Cardiac fibroblast (primary cell): ENCODE measurements around the gene PCGF2.

ENCODE experiments used
- DNase-seq, 2 donors: peaks; one replicate each; pipeline versions ENCODE4 v3.0.0 to v3.0.0-alpha.2; 2010; ENCODE audit warnings: low read depth in 2 of 2
- H3K4me3 ChIP-seq, 2 donors: replicated peaks in 1 of 2; 1 replicate in 1 of 2; 2 replicates in 1 of 2; pipeline ENCODE4 v1.5.1; 2011; ENCODE audit warnings: low read depth in 2 of 2, low read length in 2 of 2, mild to moderate bottlenecking in 2 of 2, moderate library complexity in 1 of 2
- CTCF ChIP-seq: IDR thresholded peaks from one replicate; pipeline ENCODE4 v1.5.1; 2011; ENCODE audit warnings: low read depth, mild to moderate bottlenecking, low read length, inconsistent platforms

The PCGF2 gene

GRCh38 chr17:38710604-38710962 lies 37.6 kb downstream of the PCGF2 start:
- no peak overlapping the region for H3K4me3 ChIP-seq
- no peak for TF ChIP-seq CTCF
- no peak for DNase-seq

- H3K4me3 ChIP-seq = no peak overlapping the region
- no peak for TF ChIP-seq CTCF
- no peak for DNase-seq
Measured at GRCh38 chr17:38709864-38710603, 38.1 kb downstream of the PCGF2 start.

- DNase-seq = no peak
- H3K4me3 ChIP-seq = no peak overlapping the region
- TF ChIP-seq CTCF = no peak
Measured at GRCh38 chr17:38709104-38709820, 38.9 kb downstream of the PCGF2 start.

- no peak overlapping the region for H3K4me3 ChIP-seq
- TF ChIP-seq CTCF = no peak
- DNase-seq = no peak
Measured at GRCh38 chr17:38707678-38708351, 40.3 kb downstream of the PCGF2 start.

GRCh38 chr17:38706505-38707216 lies 41.5 kb downstream of the PCGF2 start:
- DNase-seq = peak in 1 of 2 donors; percentile 28
- peak overlapping the region; percentile 77 to 84 for H3K4me3 ChIP-seq
- no peak for TF ChIP-seq CTCF

GRCh38 chr17:38705803-38706504 lies 42.2 kb downstream of the PCGF2 start:
- DNase-seq = peak; percentile 41 to 56
- TF ChIP-seq CTCF = no peak
- peak overlapping the region; percentile 77 to 84 for H3K4me3 ChIP-seq
